GM12892 (cell line): ENCODE measurements around the gene PRTN3.

Source experiments
- POLR2AphosphoS5 ChIP-seq: IDR thresholded peaks from 2 replicates; pipeline ENCODE4 v1.6.1; 2011; ENCODE audit warnings: low read depth, low read length, control low read depth
- TAF1 ChIP-seq: IDR thresholded peaks from 2 replicates; pipeline ENCODE4 v1.6.1; 2011; ENCODE audit warnings: low read depth, mild to moderate bottlenecking, control low read depth, low read length, borderline replicate concordance

DNA sequence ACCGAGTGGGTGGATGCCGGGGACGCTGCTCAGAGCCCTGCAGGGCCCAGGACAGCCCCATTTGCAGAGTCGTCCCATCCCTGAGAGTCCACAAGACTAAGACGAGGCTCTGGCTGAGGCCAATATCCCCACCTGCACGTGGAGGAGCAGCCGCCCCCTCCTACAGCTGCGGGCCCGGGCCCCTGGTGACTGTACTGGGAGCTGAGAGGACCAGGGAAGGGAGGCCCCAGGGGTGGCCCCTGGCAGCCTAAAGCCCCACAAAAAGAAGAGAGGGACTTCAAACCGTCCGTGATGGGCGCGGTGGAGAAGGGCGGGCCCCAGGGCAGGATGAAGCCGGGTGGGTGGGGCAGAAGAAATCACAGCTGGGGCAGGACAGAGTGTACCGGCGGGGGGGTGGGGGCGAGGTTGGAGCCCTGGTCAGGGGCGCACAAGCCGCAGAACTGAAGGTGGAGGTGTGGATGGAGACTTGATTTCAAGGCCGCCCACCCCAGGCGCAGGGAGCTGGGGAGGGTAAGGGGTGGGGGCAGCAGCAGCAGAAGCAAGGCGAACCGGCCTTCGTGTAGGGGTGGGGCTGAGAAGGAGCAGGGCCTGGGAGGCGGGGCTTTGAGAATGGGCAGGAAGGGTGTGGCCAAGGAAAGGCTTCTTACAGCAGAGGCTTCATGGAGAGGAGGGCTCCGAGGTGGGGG lies 31.6 kb downstream of the PRTN3 start:
- TF ChIP-seq POLR2AphosphoS5 (no peak), TAF1 (no peak)
